Measurements from ENCODE around the gene EED. TPM values are rescaled to one million over a fixed set of nuclear protein-coding genes. Genes with fewer than 3 reads are reported as not detected.
A peak's percentile ranks its signal among the peaks of the same experiment; 100 is the strongest.

Gene EED
- total and polyA plus RNA-seq, 9 of the 15 experiments (the other 6 are each of a cell fraction or from before 2014, with no cell fraction given): 33.0 to 110 (median 55.1) TPM

DNA sequence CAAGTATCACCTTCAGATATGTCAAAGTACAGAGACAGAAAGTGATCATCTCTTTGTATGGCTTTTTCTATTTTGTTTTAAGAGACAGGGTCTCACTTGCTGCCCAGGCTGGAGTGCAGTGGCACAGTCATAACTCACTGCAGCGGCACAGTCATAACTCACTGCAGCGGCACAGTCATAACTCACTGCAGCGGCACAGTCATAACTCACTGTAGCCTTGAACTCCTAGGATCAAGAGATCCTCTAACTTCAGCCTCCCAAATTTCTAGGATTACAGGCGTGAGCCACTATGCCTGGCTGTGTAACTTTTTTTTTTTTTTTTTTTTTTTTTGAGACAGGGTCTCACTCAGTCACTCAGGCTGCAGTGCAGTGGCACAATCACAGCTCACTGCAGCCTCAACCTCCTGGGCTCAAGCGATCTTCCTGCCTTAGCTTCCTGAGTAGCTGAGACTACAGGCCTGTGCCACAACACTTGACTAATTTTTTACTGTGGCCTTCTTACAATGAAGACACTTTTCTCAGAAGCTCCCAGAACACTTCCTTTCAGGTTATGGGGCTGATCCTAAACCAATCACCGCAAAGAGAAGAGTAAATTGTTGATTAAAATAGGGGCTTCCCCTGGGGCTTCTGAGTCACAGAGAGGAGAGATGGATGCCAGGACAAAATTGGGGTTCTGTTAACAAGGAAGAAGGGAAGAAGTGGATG lies 48.5 kb downstream of the EED start:
- DNase-seq (ENCODE audit: extremely low read depth in 1 of 4, low spot score in 3 of 4) (no peak), FAIRE-seq (no peak), ATAC-seq (no peak)
- H4K20me1 ChIP-seq (replicated peaks; ENCODE audit: control insufficient read depth, insufficient read depth, low read length): no peaks in the 10 kb centered on the region
- no peaks in the 10 kb centered on the region for H3K27me3 ChIP-seq (ENCODE audit: control insufficient read depth in 2 of 2, insufficient read depth in 2 of 2, low read length in 2 of 2)
- no peak overlapping the region for H3K27ac ChIP-seq (ENCODE audit: extremely low read depth, low read depth, low read length)
- no peak overlapping the region for H3K4me3 ChIP-seq
- BruUV-seq (replicated peaks): no TSS peak
- H3K4me1 ChIP-seq (replicated peaks in 1 of 2; ENCODE audit: control insufficient read depth in 2 of 2, insufficient read depth in 2 of 2, low read length in 2 of 2): no peaks in the 10 kb centered on the region; a peak in 1 of 5 replicates
- no peak overlapping the region for H2AFZ ChIP-seq (ENCODE audit: low read depth, low read length)
- no peaks in the 10 kb centered on the region for H3K79me2 ChIP-seq (ENCODE audit: control insufficient read depth, insufficient read depth, low read length)
- 53% methylated on average over 6 of the region's 6 CpGs for WGBS (ENCODE audit: insufficient coverage, low coverage, missing lambda C conversion rate)
- intact Hi-C loops (cut with micrococcal nuclease): loop anchor here (1.0 to 5.0 kb wide), 4 partner anchors 76 to 696 kb away; no protein-coding TSS in a partner anchor
- H3K9me3 ChIP-seq (replicated peaks; ENCODE audit: control insufficient read depth, insufficient read depth, low read depth, low read length): no peaks in the 10 kb centered on the region
- H3K4me2 ChIP-seq (ENCODE audit: insufficient read depth, low read length): no peak overlapping the region
- in situ Hi-C loops (cut with MboI): loop anchor here (5.0 to 10.0 kb wide), 3 partner anchors 356 to 688 kb away; no protein-coding TSS in a partner anchor
- no peak overlapping the region for H3K9ac ChIP-seq (ENCODE audit: insufficient read depth in 1 of 2, low read depth in 2 of 2, low read length in 2 of 2)
- H3K9me1 ChIP-seq (ENCODE audit: control insufficient read depth, insufficient read depth, low read length): no peaks in the 10 kb centered on the region
- H3K36me3 ChIP-seq (ENCODE audit: control insufficient read depth, insufficient read depth, low read length): no peaks in the 10 kb centered on the region
- ChIA-PET CTCF (ENCODE audit: low intra/inter-chr PET ratio) (interaction anchor here (0.6 to 1.9 kb wide), 5 partner anchors 126 to 698 kb away, joined by 4 to 7 read pairs (median 7); no protein-coding TSS in a partner anchor), POLR2A (interaction anchor here (0.6 to 1.5 kb wide), 2 partner anchors 10 to 87 kb away, joined by 3 to 6 read pairs; no protein-coding TSS in a partner anchor)
- TF ChIP-seq ZFP1 (CRISPR knock-in tag; IDR thresholded peaks at IDR 0.05) (no peak), NR4A1 (CRISPR knock-in tag; IDR thresholded peaks at IDR 0.05) (no peak), NR4A1 (tag; IDR thresholded peaks at IDR 0.05) (no peak), TEAD4 (IDR thresholded peaks at IDR 0.05; ENCODE audit: low read length) (no peak), TEAD4 (CRISPR knock-in tag; IDR thresholded peaks at IDR 0.05; ENCODE audit: borderline replicate concordance) (no peak), HDAC3 (IDR thresholded peaks at IDR 0.05; ENCODE audit: borderline replicate concordance, partially characterized antibody) (no peak), ZNF384 (IDR thresholded peaks at IDR 0.05; ENCODE audit: low read depth, low read length) (no peak), KLF6 (CRISPR knock-in tag; IDR thresholded peaks at IDR 0.05; ENCODE audit: borderline replicate concordance) (no peak), BRCA1 (IDR thresholded peaks at IDR 0.05) (no peak), BRCA1 (CRISPR knock-in tag; IDR thresholded peaks at IDR 0.05) (no peak), ZNF133 (CRISPR knock-in tag; IDR thresholded peaks at IDR 0.05) (no peak), ATF7 (IDR thresholded peaks at IDR 0.05) (no peak), SMARCC2 (IDR thresholded peaks at IDR 0.05; ENCODE audit: low read depth) (no peak), ZFX (CRISPR knock-in tag; IDR thresholded peaks at IDR 0.05) (0 out of 2 replicates have a peak, but pooled peaks have one; percentile 2), NCOA6 (IDR thresholded peaks at IDR 0.05) (no peak), ZNF717 (CRISPR knock-in tag; IDR thresholded peaks at IDR 0.05) (no peak)
- TF ChIP-seq, protein P1, sequence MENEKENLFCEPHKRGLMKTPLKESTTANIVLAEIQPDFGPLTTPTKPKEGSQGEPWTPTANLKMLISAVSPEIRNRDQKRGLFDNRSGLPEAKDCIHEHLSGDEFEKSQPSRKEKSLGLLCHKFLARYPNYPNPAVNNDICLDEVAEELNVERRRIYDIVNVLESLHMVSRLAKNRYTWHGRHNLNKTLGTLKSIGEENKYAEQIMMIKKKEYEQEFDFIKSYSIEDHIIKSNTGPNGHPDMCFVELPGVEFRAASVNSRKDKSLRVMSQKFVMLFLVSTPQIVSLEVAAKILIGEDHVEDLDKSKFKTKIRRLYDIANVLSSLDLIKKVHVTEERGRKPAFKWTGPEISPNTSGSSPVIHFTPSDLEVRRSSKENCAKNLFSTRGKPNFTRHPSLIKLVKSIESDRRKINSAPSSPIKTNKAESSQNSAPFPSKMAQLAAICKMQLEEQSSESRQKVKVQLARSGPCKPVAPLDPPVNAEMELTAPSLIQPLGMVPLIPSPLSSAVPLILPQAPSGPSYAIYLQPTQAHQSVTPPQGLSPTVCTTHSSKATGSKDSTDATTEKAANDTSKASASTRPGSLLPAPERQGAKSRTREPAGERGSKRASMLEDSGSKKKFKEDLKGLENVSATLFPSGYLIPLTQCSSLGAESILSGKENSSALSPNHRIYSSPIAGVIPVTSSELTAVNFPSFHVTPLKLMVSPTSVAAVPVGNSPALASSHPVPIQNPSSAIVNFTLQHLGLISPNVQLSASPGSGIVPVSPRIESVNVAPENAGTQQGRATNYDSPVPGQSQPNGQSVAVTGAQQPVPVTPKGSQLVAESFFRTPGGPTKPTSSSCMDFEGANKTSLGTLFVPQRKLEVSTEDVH (IDR thresholded peaks at IDR 0.05; ENCODE audit: low read depth, partially characterized antibody): no peak
- TF ChIP-seq, protein P2, sequence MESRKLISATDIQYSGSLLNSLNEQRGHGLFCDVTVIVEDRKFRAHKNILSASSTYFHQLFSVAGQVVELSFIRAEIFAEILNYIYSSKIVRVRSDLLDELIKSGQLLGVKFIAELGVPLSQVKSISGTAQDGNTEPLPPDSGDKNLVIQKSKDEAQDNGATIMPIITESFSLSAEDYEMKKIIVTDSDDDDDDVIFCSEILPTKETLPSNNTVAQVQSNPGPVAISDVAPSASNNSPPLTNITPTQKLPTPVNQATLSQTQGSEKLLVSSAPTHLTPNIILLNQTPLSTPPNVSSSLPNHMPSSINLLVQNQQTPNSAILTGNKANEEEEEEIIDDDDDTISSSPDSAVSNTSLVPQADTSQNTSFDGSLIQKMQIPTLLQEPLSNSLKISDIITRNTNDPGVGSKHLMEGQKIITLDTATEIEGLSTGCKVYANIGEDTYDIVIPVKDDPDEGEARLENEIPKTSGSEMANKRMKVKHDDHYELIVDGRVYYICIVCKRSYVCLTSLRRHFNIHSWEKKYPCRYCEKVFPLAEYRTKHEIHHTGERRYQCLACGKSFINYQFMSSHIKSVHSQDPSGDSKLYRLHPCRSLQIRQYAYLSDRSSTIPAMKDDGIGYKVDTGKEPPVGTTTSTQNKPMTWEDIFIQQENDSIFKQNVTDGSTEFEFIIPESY (CRISPR knock-in tag; IDR thresholded peaks at IDR 0.05): 0 out of 2 replicates have a peak, but pooled peaks have one; percentile 21
